Measurements from ENCODE around the gene GLS2.
"Not testable (repeated sequence)": the region's sequence is repeated elsewhere in the genome, so short reads cannot be mapped to it uniquely, and the experiment has no call there.

- not testable (repeated sequence) for TF ChIP-seq POU2F2, POLR2A, TAF1 (IDR thresholded peaks at IDR 0.05; ENCODE audit: low read depth, low read length)
Observed at GRCh38 chr12:56498126-56498902, 10.4 kb upstream of the GLS2 start.

Measured in GM12891 (cell line).